Heart right ventricle (tissue), 16 donors: ENCODE data around the gene UBAC2. TPM values are rescaled to one million over a fixed set of nuclear protein-coding genes. Genes with fewer than 3 reads are reported as not detected.
A peak's percentile ranks its signal among the peaks of the same experiment; 100 is the strongest.

ENCODE experiments used
- ATAC-seq, 8 donors: fragments of 200-7000 bp; cut with Tn5 transposase; one replicate each; pipeline ENCODE4 v1.9.1; 2020; ENCODE audit warnings: mild to moderate bottlenecking in 8 of 8, moderate library complexity in 8 of 8, moderate number of reproducible peaks in 1 of 8
- DNase-seq, 2 donors: peaks; one replicate each; pipeline ENCODE4 v3.0.0-alpha.2; 2020
- H3K27ac ChIP-seq, 10 donors: fragments of 200-600 bp; sonication (generic) in 2 of 10; one replicate each; pipeline versions ENCODE4 v1.5.0 to v1.8.0; 2020 to 2022; ENCODE audit warnings: mild to moderate bottlenecking in 3 of 10
- H3K27me3 ChIP-seq, 7 donors: fragments of 200-600 bp; one replicate each; pipeline ENCODE4 v1.8.0; 2021 to 2022; ENCODE audit warnings: mild to moderate bottlenecking in 2 of 7
- H3K36me3 ChIP-seq, 9 donors: fragments of 200-600 bp; sonication (generic) in 1 of 9; one replicate each; pipeline versions ENCODE4 v1.5.0 to v1.8.0; 2020 to 2022; ENCODE audit warnings: mild to moderate bottlenecking in 2 of 9
- H3K4me1 ChIP-seq, 9 donors: fragments of 200-600 bp; sonication (generic) in 1 of 9; one replicate each; pipeline versions ENCODE4 v1.5.0 to v1.8.0; 2020 to 2022; ENCODE audit warnings: mild to moderate bottlenecking in 4 of 9
- H3K4me3 ChIP-seq, 10 donors: fragments of 200-600 bp; sonication (generic) in 2 of 10; one replicate each; pipeline versions ENCODE4 v1.5.0 to v1.8.0; 2020 to 2022; ENCODE audit warnings: mild to moderate bottlenecking in 7 of 10, moderate library complexity in 2 of 10
- H3K9me3 ChIP-seq, 11 donors: fragments of 200-600 bp in 10 of 11; sonication (generic) in 2 of 11; one replicate each; pipeline versions ENCODE4 v1.5.0 to v1.8.0; 2013 to 2022; ENCODE audit warnings: mild to moderate bottlenecking in 2 of 11, control low read depth in 1 of 11, moderate library complexity in 1 of 11
- CTCF ChIP-seq, 9 donors: fragments of 200-600 bp; sonication (generic) in 2 of 9; IDR thresholded peaks; one replicate each; pipeline versions ENCODE4 v1.5.0 to v1.8.0; 2021 to 2022; ENCODE audit warnings: antibody characterized with exemption in 9 of 9, mild to moderate bottlenecking in 5 of 9, moderate library complexity in 1 of 9
- WGBS, 2 donors: extraction: QIAGEN DNeasy Blood & Tissue Kit; methylation state at CpG; one replicate each; pipeline ENCODE4 v1.1.7; 2013; ENCODE audit warnings: inconsistent platforms in 1 of 2; 5-methylcytosine and 5-hydroxymethylcytosine counted together
- intact Hi-C, 10 donors: fragments of 100-400 bp; cut with DNase I; formaldehyde crosslinking; loops; one replicate each; pipeline versions ENCODE4 v1.11.1 to v1.14.2; 2022
- polyA plus RNA-seq, 2 donors: library from polyadenylated mRNA; stranded (reverse); fragments of 200-250 nt; gene quantifications; one replicate each; pipeline ENCODE4 v1.2.3, GENCODE V29; 2013
- total RNA-seq, 10 donors: library from RNA; stranded (reverse); fragmentation: NEBNext Ultra II Directional in 3 of 10; extraction: Animal tissue kit (Norgen Biotek cat#: 25700) in 3 of 10; gene quantifications; one replicate each; pipeline versions ENCODE4 v1.2.1 to v1.2.4, GENCODE V29; 2021 to 2023
- donor health status: Arrhythmogenic right ventricular cardiomyopathy.
- donor health status: ischemic (EF 13 %, LVEDD 7.1; RV severe dilation, severe dysfunction).
- donor health status: healthy with polysubstance abuse.
- donor health status: DM: no; HTN: yes; CAD: no.
- donor health status: DM: no; HTN: no; CAD: no.
- donor health status: ischemic (EF 25% LVEDD 6.9; RV normal size, moderate dysfunction).
- donor health status: ischemic (EF 25% LVEDD 5.7; RV mildly dilated, moderate dysfunction).
- donor health status: healthy.
- donor health status: DM: yes; HTN: yes; CAD: no.
- donor health status: Ischemic cardiomyopathy.
- donor health status: ischemic (EF 35%, LVEDD 5.7; RV mildly dilated, moderate dysfunction).
- donor health status: nonischemic (EF 11% LVEDD 7.7; RV severe dilation, severe dysfunction).
- donor health status: DM: yes; HTN: yes; CAD: no.
- donor health status: PGD.
- donor health status: ischemic (EF 29% LVEDD 5.4; RV normal size, mild dysfunction).
- donor health status: nonischemic (EF 23%, LVEDD 6.1; RV moderate dilation, normal function).

Gene UBAC2
- total and polyA plus RNA-seq, 12 donors, result 31.8 to 60.4 (median 47.0) TPM

- peaks cover 0 to under 1% (median 0%) of the 10 kb centered on the region in 11 donors for H3K9me3 ChIP-seq
- intact Hi-C loops, result loop anchor here in 9 of 10 donors (1.0 to 5.0 kb wide), 9 partner anchors 86 to 262 kb away; no protein-coding TSS in a partner anchor
- peak; percentile 89 to 98 (median 96) for TF ChIP-seq CTCF (IDR thresholded peaks at IDR 0.05)
- 28 to 29% methylated on average over 24 of the region's 24 CpGs for WGBS, 2 donors
- DNase-seq, result peak; percentile 67 to 73
- H3K4me3 ChIP-seq, result no peak overlapping the region
- H3K4me1 ChIP-seq, result peaks cover 0 to 20% (median 0%) of the 10 kb centered on the region in 9 donors
- ATAC-seq, result peak; percentile 80 to 96 (median 90)
- no peak overlapping the region for H3K27ac ChIP-seq
- no peaks in the 10 kb centered on the region for H3K36me3 ChIP-seq
- H3K27me3 ChIP-seq, result peaks cover 0 to 48% (median 15%) of the 10 kb centered on the region in 7 donors
These were observed 24.1 kb upstream of the UBAC2 start for GRCh38 chr13:99176309-99177276.

GRCh38 chr13:99178636-99179035 is 22.0 kb upstream of the UBAC2 start:
- Histone ChIP-seq H3K27ac (no peak overlapping the region), H3K4me1 (peaks cover 0 to 20% (median 0%) of the 10 kb centered on the region in 9 donors), H3K4me3 (no peak overlapping the region), H3K36me3 (no peaks in the 10 kb centered on the region), H3K9me3 (peaks cover 0 to 20% (median 5%) of the 10 kb centered on the region in 11 donors), H3K27me3 (peaks cover 0 to 27% (median 8%) of the 10 kb centered on the region in 7 donors)
- intact Hi-C loops, result loop anchor here in 4 of 10 donors (2.0 to 5.0 kb wide), 5 partner anchors 84 to 259 kb away; no protein-coding TSS in a partner anchor
- peak in 1 of 2 donors; percentile 39 for DNase-seq
- 70 to 81% methylated on average over 4 of the region's 4 CpGs for WGBS, 2 donors
- peak in 1 of 8 donors; percentile 63 for ATAC-seq
- no peak for TF ChIP-seq CTCF (IDR thresholded peaks at IDR 0.05)

GRCh38 chr13:99179460-99179859 is 21.2 kb upstream of the UBAC2 start:
- intact Hi-C loops, result loop anchor here in 4 of 10 donors (2.0 to 5.0 kb wide), 5 partner anchors 83 to 258 kb away; no protein-coding TSS in a partner anchor
- peaks cover 0 to 20% (median 5%) of the 10 kb centered on the region in 11 donors for H3K9me3 ChIP-seq
- DNase-seq (no peak), ATAC-seq (no peak)
- H3K4me3 ChIP-seq, result no peak overlapping the region
- H3K27ac ChIP-seq, result no peak overlapping the region
- peaks cover 0 to 20% (median 0%) of the 10 kb centered on the region in 9 donors for H3K4me1 ChIP-seq
- H3K27me3 ChIP-seq, result peaks cover 0 to 24% (median 8%) of the 10 kb centered on the region in 7 donors
- TF ChIP-seq CTCF (IDR thresholded peaks at IDR 0.05), result no peak
- WGBS, 2 donors, result 77 to 83% methylated on average over 3 of the region's 3 CpGs
- no peaks in the 10 kb centered on the region for H3K36me3 ChIP-seq

- TF ChIP-seq CTCF (IDR thresholded peaks at IDR 0.05), result no peak
- 96 to 100% methylated on average over 1 of the region's 1 CpG for WGBS, 2 donors
- H3K4me3 ChIP-seq, result no peak overlapping the region
- DNase-seq, result no peak
- H3K4me1 ChIP-seq, result peaks cover 0 to 13% (median 0%) of the 10 kb centered on the region in 9 donors
- intact Hi-C loops, result no loop called here
- ATAC-seq, result no peak
- H3K27me3 ChIP-seq, result peaks cover 0 to 6% (median 0%) of the 10 kb centered on the region in 7 donors
- H3K9me3 ChIP-seq, result peaks cover 0 to 20% (median 5%) of the 10 kb centered on the region in 11 donors
- H3K27ac ChIP-seq, result no peak overlapping the region
- no peaks in the 10 kb centered on the region for H3K36me3 ChIP-seq
These were observed 18.2 kb upstream of the UBAC2 start for GRCh38 chr13:99182439-99182838.
